Vagina (tissue), 2 donors: Measurements from ENCODE around the gene ZNF112.

Experiments used
- POLR2A ChIP-seq, 2 donors: fragments of 450-650 bp; IDR thresholded peaks; one replicate each; pipeline ENCODE4 v1.6.1; 2017; ENCODE audit warnings: antibody characterized with exemption in 2 of 2, mild to moderate bottlenecking in 2 of 2, moderate library complexity in 2 of 2
- TF ChIP-seq, protein P1 (sequence below), 3 experiments: fragments of 450-650 bp in 2 of 3; fragments of 200-600 bp in 1 of 3; sonication (generic) in 1 of 3; IDR thresholded peaks; one replicate each; pipeline ENCODE4 v1.5.1; 2017 to 2019; ENCODE audit warnings: antibody characterized with exemption in 3 of 3, mild to moderate bottlenecking in 2 of 3, moderate library complexity in 2 of 3

- TF ChIP-seq, protein P1, sequence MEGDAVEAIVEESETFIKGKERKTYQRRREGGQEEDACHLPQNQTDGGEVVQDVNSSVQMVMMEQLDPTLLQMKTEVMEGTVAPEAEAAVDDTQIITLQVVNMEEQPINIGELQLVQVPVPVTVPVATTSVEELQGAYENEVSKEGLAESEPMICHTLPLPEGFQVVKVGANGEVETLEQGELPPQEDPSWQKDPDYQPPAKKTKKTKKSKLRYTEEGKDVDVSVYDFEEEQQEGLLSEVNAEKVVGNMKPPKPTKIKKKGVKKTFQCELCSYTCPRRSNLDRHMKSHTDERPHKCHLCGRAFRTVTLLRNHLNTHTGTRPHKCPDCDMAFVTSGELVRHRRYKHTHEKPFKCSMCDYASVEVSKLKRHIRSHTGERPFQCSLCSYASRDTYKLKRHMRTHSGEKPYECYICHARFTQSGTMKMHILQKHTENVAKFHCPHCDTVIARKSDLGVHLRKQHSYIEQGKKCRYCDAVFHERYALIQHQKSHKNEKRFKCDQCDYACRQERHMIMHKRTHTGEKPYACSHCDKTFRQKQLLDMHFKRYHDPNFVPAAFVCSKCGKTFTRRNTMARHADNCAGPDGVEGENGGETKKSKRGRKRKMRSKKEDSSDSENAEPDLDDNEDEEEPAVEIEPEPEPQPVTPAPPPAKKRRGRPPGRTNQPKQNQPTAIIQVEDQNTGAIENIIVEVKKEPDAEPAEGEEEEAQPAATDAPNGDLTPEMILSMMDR (IDR thresholded peaks at IDR 0.05), result no peak
- TF ChIP-seq POLR2A (IDR thresholded peaks at IDR 0.05), result no peak
Observed at GRCh38 chr19:44345959-44346358, 10.5 kb downstream of the ZNF112 start.
